Activated T-cell treated with anti-CD3 and anti-CD28 coated beads, Interleukin-2, amount 50 U/mL, for 48 hours (primary cell): ENCODE data around the gene CDH13.
"Not testable (repeated sequence)": the region's sequence is repeated elsewhere in the genome, so short reads cannot be mapped to it uniquely, and the experiment has no call there.

Experiments
- DNase-seq, 2 experiments: peaks; one replicate each; pipeline ENCODE4 v3.0.0-alpha.2; 2020

CDH13 gene

GRCh38 chr16:82899006-82899405 lies 272.2 kb downstream of the CDH13 start:
- no peak for DNase-seq

- no peak for DNase-seq
These were observed 273.1 kb downstream of the CDH13 start for GRCh38 chr16:82899731-82900450.

GRCh38 chr16:82900559-82900958 lies 273.8 kb downstream of the CDH13 start:
- no peak for DNase-seq

- no peak for DNase-seq
These were observed 285.2 kb downstream of the CDH13 start for GRCh38 chr16:82911925-82912324.

- DNase-seq = no peak
These were observed 288.5 kb downstream of the CDH13 start for GRCh38 chr16:82915139-82915824.

- no peak for DNase-seq
These were observed 291.3 kb downstream of the CDH13 start for GRCh38 chr16:82917886-82918595.

- DNase-seq = no peak
These were observed 297.5 kb downstream of the CDH13 start for GRCh38 chr16:82924075-82924854.

GRCh38 chr16:82926500-82926899 lies 299.7 kb downstream of the CDH13 start:
- DNase-seq = no peak

- not testable (repeated sequence) for DNase-seq
These were observed 307.2 kb downstream of the CDH13 start for GRCh38 chr16:82933933-82934332.

GRCh38 chr16:82935766-82936165 lies 309.0 kb downstream of the CDH13 start:
- DNase-seq = no peak

GRCh38 chr16:82936941-82937551 lies 310.3 kb downstream of the CDH13 start:
- DNase-seq = no peak

- DNase-seq = no peak
These were observed 311.3 kb downstream of the CDH13 start for GRCh38 chr16:82937926-82938520.

GRCh38 chr16:82943371-82943770 lies 316.6 kb downstream of the CDH13 start:
- no peak for DNase-seq

GRCh38 chr16:82945420-82946101 lies 318.8 kb downstream of the CDH13 start:
- no peak for DNase-seq

GRCh38 chr16:82947698-82948097 lies 320.9 kb downstream of the CDH13 start:
- DNase-seq = no peak

- DNase-seq = no peak
These were observed 322.2 kb downstream of the CDH13 start for GRCh38 chr16:82949016-82949415.

GRCh38 chr16:82953517-82953916 lies 326.7 kb downstream of the CDH13 start:
- no peak for DNase-seq

GRCh38 chr16:82954224-82954929 lies 327.6 kb downstream of the CDH13 start:
- no peak for DNase-seq

GRCh38 chr16:82955741-82956348 lies 329.1 kb downstream of the CDH13 start:
- no peak for DNase-seq

- DNase-seq = no peak
These were observed 330.4 kb downstream of the CDH13 start for GRCh38 chr16:82957212-82957611.
